OCI-LY7 (cell line): ENCODE data around the gene PLN. TPM values are rescaled to one million over a fixed set of nuclear protein-coding genes. Genes with fewer than 3 reads are reported as not detected.

Source experiments
- BruUV-seq: library from RNA; stranded (reverse); fragments of 400-500 nt; replicated peaks from 2 replicates; lab custom pipeline; 2021; lab: Mats Ljungman, UMichigan
- CTCF ChIA-PET: fragments of 300-600 bp; sonication (Branson Sonifier 250); formaldehyde crosslinking; loops from one replicate; lab custom pipeline; 2022; ENCODE audit warnings: antibody characterized with exemption; ENCODE audit not compliant: unreplicated experiment; lab: Charles Lee
- POLR2A ChIA-PET: fragments of 300-600 bp; sonication (Branson Sonifier 250); formaldehyde crosslinking; loops from one replicate; lab custom pipeline; 2022; ENCODE audit warnings: antibody characterized with exemption; lab: Charles Lee
- DNase-seq: peaks from one replicate; pipeline ENCODE4 v3.0.0-alpha.2; 2015; ENCODE audit warnings: low spot score
- H2AFZ ChIP-seq: fragments of 200-600 bp; sonication (generic), shearing (Covaris generic); 2 replicates; pipeline ENCODE4 v1.6.1; 2014; ENCODE audit warnings: mild to moderate bottlenecking, antibody characterized with exemption, low read length, moderate library complexity
- H3K27ac ChIP-seq: fragments of 200-600 bp; sonication (generic); 2 replicates; pipeline ENCODE4 v1.5.1; 2014; ENCODE audit warnings: mixed run types, low read depth, mild to moderate bottlenecking, moderate library complexity, low read length, inconsistent platforms; ENCODE audit not compliant: poor library complexity, severe bottlenecking
- H3K36me3 ChIP-seq: fragments of 200-600 bp; sonication (generic); 2 replicates; pipeline ENCODE4 v1.6.1; 2014; ENCODE audit warnings: mild to moderate bottlenecking, antibody characterized with exemption, low read length, moderate library complexity, mixed read lengths; ENCODE audit not compliant: insufficient read depth
- H3K4me1 ChIP-seq: fragments of 200-600 bp; sonication (generic); 2 replicates; pipeline ENCODE4 v1.5.1; 2014; ENCODE audit warnings: mild to moderate bottlenecking, low read length; ENCODE audit not compliant: insufficient read depth, poor library complexity, severe bottlenecking
- H3K4me2 ChIP-seq: fragments of 200-600 bp; sonication (generic); 2 replicates; pipeline ENCODE4 v1.6.1; 2014; ENCODE audit warnings: mild to moderate bottlenecking, low read length
- H3K4me3 ChIP-seq: fragments of 200-600 bp; sonication (generic); 2 replicates; pipeline ENCODE4 v1.5.1; 2014; ENCODE audit warnings: mild to moderate bottlenecking, low read depth, low read length; ENCODE audit not compliant: poor library complexity, severe bottlenecking
- H3K79me2 ChIP-seq: fragments of 200-600 bp; sonication (generic); 2 replicates; pipeline ENCODE4 v1.6.1; 2016; ENCODE audit warnings: low read depth, mild to moderate bottlenecking, low read length, moderate library complexity, mixed read lengths; ENCODE audit not compliant: insufficient read depth
- H3K9me2 ChIP-seq: fragments of 200-600 bp; sonication (generic); 2 replicates; pipeline ENCODE4 v1.6.1; 2016; ENCODE audit warnings: mild to moderate bottlenecking, low read length, mixed read lengths; ENCODE audit not compliant: insufficient read depth
- H3K9me3 ChIP-seq: fragments of 200-600 bp; sonication (generic); 2 replicates; pipeline ENCODE4 v1.6.1; 2014; ENCODE audit warnings: mild to moderate bottlenecking, mixed run types, low read length, mixed read lengths
- H4K20me1 ChIP-seq: fragments of 200-600 bp; sonication (generic); 2 replicates; pipeline ENCODE4 v1.6.1; 2014; ENCODE audit warnings: mild to moderate bottlenecking, antibody characterized with exemption, low read length, moderate library complexity, mixed read lengths; ENCODE audit not compliant: insufficient read depth
- EZH2phosphoT487 ChIP-seq: fragments of 200-600 bp; sonication (generic); IDR thresholded peaks from 2 replicates; pipeline ENCODE4 v1.6.1; 2018; ENCODE audit warnings: low read depth, borderline replicate concordance, mild to moderate bottlenecking, mixed run types, antibody characterized with exemption, low read length, moderate library complexity, mixed read lengths
- intact Hi-C: fragments of 100-400 bp; cut with micrococcal nuclease; formaldehyde crosslinking; loops from one replicate; pipeline ENCODE4 v1.10.0; 2022; ENCODE audit not compliant: unreplicated experiment
- total RNA-seq, 2 experiments: library from RNA; depleted of rRNA in 1 of 2; stranded (reverse); fragments of >200 nt in 1 of 2; shearing (Covaris generic) in 1 of 2; gene quantifications; 2 replicates each; pipeline ENCODE4 v1.2.3, GENCODE V29; 2014 to 2022
- TF ChIP-seq, protein P1 (sequence below): fragments of 200-600 bp; sonication (generic); conservative IDR thresholded peaks from 2 replicates; pipeline ENCODE4 v1.5.1; 2014; ENCODE audit warnings: mild to moderate bottlenecking, antibody characterized with exemption, low read length, moderate library complexity, mixed read lengths

The PLN gene
- total RNA-seq, 2 experiments from 2014 or later: not detected

DNA sequence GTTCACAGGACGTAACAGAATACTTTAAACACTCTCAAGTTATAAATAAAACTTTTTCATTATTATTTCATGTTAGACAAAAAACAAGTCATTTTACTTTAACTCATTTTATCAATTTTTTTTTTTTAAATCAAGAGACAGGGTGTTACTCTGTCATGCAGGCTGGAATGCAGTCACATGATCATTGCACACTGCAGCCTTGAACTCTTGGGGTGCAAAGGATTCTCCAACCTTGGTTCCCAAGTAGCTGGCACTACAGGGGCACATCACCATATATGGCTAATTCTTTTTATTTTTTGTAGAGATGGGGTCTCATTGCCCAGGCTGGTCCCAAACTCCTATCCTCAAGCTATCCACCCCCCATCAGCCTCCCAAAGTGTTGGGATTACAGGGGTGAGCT lies 14.2 kb downstream of the PLN start:
- H4K20me1 ChIP-seq: no peaks in the 10 kb centered on the region
- peaks cover 4% of the 10 kb centered on the region for H3K4me1 ChIP-seq
- no peaks in the 10 kb centered on the region for H3K9me2 ChIP-seq
- H3K4me2 ChIP-seq: no peak overlapping the region
- H3K4me3 ChIP-seq: no peak overlapping the region
- no peak overlapping the region for H3K27ac ChIP-seq
- no peak for DNase-seq
- no peaks in the 10 kb centered on the region for H3K36me3 ChIP-seq
- H3K9me3 ChIP-seq: no peaks in the 10 kb centered on the region
- ChIA-PET POLR2A (no interaction called here), CTCF (no interaction called here)
- TF ChIP-seq EZH2phosphoT487: no peak
- TF ChIP-seq, protein P1, sequence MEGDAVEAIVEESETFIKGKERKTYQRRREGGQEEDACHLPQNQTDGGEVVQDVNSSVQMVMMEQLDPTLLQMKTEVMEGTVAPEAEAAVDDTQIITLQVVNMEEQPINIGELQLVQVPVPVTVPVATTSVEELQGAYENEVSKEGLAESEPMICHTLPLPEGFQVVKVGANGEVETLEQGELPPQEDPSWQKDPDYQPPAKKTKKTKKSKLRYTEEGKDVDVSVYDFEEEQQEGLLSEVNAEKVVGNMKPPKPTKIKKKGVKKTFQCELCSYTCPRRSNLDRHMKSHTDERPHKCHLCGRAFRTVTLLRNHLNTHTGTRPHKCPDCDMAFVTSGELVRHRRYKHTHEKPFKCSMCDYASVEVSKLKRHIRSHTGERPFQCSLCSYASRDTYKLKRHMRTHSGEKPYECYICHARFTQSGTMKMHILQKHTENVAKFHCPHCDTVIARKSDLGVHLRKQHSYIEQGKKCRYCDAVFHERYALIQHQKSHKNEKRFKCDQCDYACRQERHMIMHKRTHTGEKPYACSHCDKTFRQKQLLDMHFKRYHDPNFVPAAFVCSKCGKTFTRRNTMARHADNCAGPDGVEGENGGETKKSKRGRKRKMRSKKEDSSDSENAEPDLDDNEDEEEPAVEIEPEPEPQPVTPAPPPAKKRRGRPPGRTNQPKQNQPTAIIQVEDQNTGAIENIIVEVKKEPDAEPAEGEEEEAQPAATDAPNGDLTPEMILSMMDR: no peak
- H2AFZ ChIP-seq: no peak overlapping the region
- intact Hi-C loops: no loop called here
- H3K79me2 ChIP-seq: no peaks in the 10 kb centered on the region
- BruUV-seq: no TSS peak

DNA sequence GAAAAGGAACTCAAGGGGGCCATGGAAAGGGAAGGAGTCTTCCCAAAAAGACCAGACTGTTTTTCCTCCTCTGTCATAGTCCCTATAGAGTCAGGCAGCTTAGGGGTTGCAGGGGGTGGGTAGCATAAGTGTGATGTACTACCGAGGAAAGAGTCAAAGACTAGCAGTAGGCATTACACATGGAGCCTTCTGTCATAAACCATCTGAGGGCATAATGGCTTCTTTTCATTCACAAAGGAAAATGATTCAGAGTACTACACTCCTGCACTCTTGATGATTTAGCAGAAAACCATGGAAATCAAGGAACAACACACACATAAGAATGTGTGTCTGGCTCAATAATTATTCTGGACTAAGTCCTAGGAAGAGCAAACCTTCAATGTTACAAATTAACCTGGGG lies 14.9 kb downstream of the PLN start:
- CTCF ChIA-PET: no interaction called here
- POLR2A ChIA-PET: no interaction called here
- intact Hi-C loops: no loop called here
- H3K4me3 ChIP-seq: no peak overlapping the region
- no TSS peak for BruUV-seq
- no peak overlapping the region for H2AFZ ChIP-seq
- H3K4me2 ChIP-seq: no peak overlapping the region
- H3K9me2 ChIP-seq: no peaks in the 10 kb centered on the region
- H3K9me3 ChIP-seq: no peaks in the 10 kb centered on the region
- peaks cover 4% of the 10 kb centered on the region for H3K4me1 ChIP-seq
- TF ChIP-seq, protein P1: no peak
- H3K79me2 ChIP-seq: no peaks in the 10 kb centered on the region
- no peaks in the 10 kb centered on the region for H4K20me1 ChIP-seq
- DNase-seq: no peak
- H3K36me3 ChIP-seq: no peaks in the 10 kb centered on the region
- no peak overlapping the region for H3K27ac ChIP-seq

DNA sequence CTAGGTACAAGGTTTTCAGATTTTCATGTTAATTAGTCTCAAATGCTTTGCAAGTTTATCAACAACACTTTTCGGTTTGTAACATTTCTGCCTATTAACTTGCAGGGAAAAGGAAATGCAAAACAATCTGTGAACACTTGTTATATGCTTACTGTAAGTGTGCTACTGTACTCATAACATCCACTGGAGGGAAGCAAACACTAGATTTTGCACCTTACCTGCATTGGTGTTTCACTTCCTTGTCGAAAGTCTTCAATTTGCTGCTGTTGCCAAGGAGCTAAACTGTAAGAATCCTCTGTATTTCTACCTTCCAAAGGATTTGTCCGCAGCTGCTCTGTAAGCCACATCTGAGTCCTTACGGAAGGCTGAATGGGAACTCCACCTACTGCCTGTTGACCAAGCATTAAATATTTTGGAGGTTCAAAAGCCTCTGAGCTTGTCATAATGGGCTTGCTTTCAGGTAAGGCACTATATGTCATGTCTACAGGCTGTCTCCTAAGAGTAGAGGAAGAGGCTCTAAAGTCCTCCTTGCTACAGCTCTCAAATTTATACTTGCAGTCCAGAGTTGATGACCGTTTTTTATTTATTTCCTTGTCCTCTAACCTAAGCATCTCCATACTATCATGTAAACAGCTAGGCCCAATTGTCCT lies 17.3 kb downstream of the PLN start:
- ChIA-PET POLR2A (interaction anchor here (0.6 kb wide), 3 partner anchors 10 to 244 kb away, joined by 3 to 5 read pairs (median 3); no protein-coding TSS in a partner anchor), CTCF (interaction anchor here (0.6 to 1.2 kb wide), 4 partner anchors 15 to 992 kb away, joined by 3 to 5 read pairs (median 3); no protein-coding TSS in a partner anchor)
- Histone ChIP-seq H3K9me3 (no peaks in the 10 kb centered on the region), H3K4me2 (no peak overlapping the region), H3K9me2 (no peaks in the 10 kb centered on the region), H3K4me3 (no peak overlapping the region), H3K36me3 (no peaks in the 10 kb centered on the region), H4K20me1 (no peaks in the 10 kb centered on the region), H3K4me1 (peaks cover 4% of the 10 kb centered on the region), H3K27ac (no peak overlapping the region), H2AFZ (no peak overlapping the region), H3K79me2 (no peaks in the 10 kb centered on the region)
- BruUV-seq: no TSS peak
- intact Hi-C loops: loop anchor here (1.0 to 5.0 kb wide), 6 partner anchors 16 to 547 kb away; no protein-coding TSS in a partner anchor
- no peak for TF ChIP-seq EZH2phosphoT487
- TF ChIP-seq, protein P1: peak; percentile 88
- peak; percentile 82 for DNase-seq
